ENCODE measurements around the gene RNF113B.

DNA sequence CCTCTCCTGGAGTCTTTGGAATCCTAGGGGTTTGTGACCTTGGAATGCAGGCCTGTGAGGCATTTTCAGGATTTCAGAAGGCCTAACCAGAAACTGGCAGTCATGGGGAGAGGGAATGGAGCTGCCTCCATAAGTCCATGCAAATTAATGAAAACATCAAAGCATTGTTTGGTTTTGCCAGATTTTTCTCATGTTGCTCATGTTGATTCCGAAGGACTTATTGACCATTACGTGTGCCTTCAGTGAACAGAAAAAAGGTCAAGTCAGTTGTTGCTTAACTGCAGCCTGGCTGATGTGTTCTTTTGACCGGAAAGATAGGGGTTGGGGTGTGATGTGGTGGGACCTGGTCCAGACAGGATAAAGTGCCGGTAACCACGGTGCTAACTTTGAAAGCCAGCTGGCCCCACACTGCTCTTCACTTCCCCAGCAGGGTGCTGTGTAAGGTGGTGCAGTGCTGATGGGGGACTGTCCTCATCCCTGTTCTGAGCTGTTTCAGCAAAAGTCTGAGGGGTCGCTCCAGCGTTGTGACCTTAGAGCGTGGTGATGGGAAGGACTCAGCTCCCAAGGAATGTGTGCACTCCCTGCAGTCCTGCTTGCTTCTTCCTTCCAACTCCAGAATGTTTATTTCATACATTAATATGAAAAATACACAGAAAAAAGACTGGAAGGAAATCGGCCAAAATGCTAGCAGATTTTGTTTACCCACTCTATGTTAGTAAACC is 3.5 kb downstream of the RNF113B start:
- TF ChIP-seq POLR2A (IDR thresholded peaks at IDR 0.05; ENCODE audit: low read depth): no peak
- TF ChIP-seq, protein P1, sequence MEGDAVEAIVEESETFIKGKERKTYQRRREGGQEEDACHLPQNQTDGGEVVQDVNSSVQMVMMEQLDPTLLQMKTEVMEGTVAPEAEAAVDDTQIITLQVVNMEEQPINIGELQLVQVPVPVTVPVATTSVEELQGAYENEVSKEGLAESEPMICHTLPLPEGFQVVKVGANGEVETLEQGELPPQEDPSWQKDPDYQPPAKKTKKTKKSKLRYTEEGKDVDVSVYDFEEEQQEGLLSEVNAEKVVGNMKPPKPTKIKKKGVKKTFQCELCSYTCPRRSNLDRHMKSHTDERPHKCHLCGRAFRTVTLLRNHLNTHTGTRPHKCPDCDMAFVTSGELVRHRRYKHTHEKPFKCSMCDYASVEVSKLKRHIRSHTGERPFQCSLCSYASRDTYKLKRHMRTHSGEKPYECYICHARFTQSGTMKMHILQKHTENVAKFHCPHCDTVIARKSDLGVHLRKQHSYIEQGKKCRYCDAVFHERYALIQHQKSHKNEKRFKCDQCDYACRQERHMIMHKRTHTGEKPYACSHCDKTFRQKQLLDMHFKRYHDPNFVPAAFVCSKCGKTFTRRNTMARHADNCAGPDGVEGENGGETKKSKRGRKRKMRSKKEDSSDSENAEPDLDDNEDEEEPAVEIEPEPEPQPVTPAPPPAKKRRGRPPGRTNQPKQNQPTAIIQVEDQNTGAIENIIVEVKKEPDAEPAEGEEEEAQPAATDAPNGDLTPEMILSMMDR (IDR thresholded peaks at IDR 0.05): no peak

Data from esophagus muscularis mucosa (tissue), 3 donors.